Lower leg skin (tissue), 3 donors: Measurements from ENCODE around the gene RAB39A.
"Not testable (repeated sequence)": the region's sequence is repeated elsewhere in the genome, so short reads cannot be mapped to it uniquely, and the experiment has no call there.

ENCODE experiments used
- POLR2A ChIP-seq, 2 donors: fragments of 450-650 bp; IDR thresholded peaks; one replicate each; pipeline ENCODE4 v1.6.1; 2016 to 2017; ENCODE audit warnings: antibody characterized with exemption in 2 of 2, mild to moderate bottlenecking in 1 of 2, moderate library complexity in 1 of 2
- TF ChIP-seq, protein P1 (sequence below), 3 donors: fragments of 450-650 bp; IDR thresholded peaks; one replicate each; pipeline ENCODE4 v1.5.1; 2016; ENCODE audit warnings: antibody characterized with exemption in 3 of 3, mild to moderate bottlenecking in 3 of 3, moderate library complexity in 2 of 3

DNA sequence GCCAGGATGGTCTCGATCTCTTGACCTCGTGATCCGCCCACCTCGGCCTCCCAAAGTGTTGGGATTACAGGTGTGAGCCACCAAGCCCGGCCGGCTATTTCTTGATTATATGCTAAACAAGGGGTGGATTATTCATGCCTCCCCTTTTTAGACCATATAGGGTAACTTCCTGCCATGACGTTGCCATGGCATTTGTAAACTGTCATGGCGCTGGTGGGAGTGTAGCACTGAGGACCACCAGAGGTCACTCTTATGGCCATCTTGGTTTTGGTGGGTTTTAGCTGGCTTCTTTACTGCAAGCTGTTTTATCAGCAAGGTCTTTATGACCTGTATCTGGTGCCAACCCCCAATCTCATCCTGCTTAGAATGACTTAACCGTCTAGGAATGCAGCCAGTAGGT, 46.8 kb upstream of the RAB39A start:
- TF ChIP-seq, protein P1, sequence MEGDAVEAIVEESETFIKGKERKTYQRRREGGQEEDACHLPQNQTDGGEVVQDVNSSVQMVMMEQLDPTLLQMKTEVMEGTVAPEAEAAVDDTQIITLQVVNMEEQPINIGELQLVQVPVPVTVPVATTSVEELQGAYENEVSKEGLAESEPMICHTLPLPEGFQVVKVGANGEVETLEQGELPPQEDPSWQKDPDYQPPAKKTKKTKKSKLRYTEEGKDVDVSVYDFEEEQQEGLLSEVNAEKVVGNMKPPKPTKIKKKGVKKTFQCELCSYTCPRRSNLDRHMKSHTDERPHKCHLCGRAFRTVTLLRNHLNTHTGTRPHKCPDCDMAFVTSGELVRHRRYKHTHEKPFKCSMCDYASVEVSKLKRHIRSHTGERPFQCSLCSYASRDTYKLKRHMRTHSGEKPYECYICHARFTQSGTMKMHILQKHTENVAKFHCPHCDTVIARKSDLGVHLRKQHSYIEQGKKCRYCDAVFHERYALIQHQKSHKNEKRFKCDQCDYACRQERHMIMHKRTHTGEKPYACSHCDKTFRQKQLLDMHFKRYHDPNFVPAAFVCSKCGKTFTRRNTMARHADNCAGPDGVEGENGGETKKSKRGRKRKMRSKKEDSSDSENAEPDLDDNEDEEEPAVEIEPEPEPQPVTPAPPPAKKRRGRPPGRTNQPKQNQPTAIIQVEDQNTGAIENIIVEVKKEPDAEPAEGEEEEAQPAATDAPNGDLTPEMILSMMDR (IDR thresholded peaks at IDR 0.05), result not testable (repeated sequence)
- TF ChIP-seq POLR2A (IDR thresholded peaks at IDR 0.05), result not testable (repeated sequence)
